Keratinocyte (primary cell): ENCODE data around the gene CACNA2D2. TPM values are rescaled to one million over a fixed set of nuclear protein-coding genes. Genes with fewer than 3 reads are reported as not detected.

ENCODE experiments used
- DNase-seq: peaks from one replicate; pipeline ENCODE4 v3.0.0-alpha.2; 2011; ENCODE audit warnings: low read depth, missing footprints, low spot score
- FAIRE-seq: peaks from 2 replicates; lab custom pipeline; 2011; peaks lifted over from hg19 to GRCh38; lab: Jason Lieb, UNC
- H2AFZ ChIP-seq: 2 replicates; pipeline ENCODE4 v1.6.0; 2012; ENCODE audit warnings: low read length, control low read depth, inconsistent platforms; ENCODE audit not compliant: control insufficient read depth
- H3K27ac ChIP-seq: 2 replicates; pipeline ENCODE4 v1.5.1; 2011; ENCODE audit warnings: low read length; ENCODE audit not compliant: control insufficient read depth, insufficient read depth
- H3K27me3 ChIP-seq: 3 replicates; pipeline ENCODE4 v1.6.0; 2011; ENCODE audit warnings: low read length; ENCODE audit not compliant: control insufficient read depth, insufficient read depth; ENCODE audit errors: extremely low read depth
- H3K36me3 ChIP-seq, 2 experiments: 2 replicates in 1 of 2; 3 replicates in 1 of 2; pipeline ENCODE4 v1.5.1; 2011; ENCODE audit warnings: low read length in 2 of 2, mild to moderate bottlenecking in 1 of 2; ENCODE audit not compliant: control insufficient read depth in 2 of 2, insufficient read depth in 2 of 2; ENCODE audit errors: extremely low read depth in 1 of 2
- H3K4me1 ChIP-seq: 3 replicates; pipeline ENCODE4 v1.5.1; 2011; ENCODE audit warnings: low read length; ENCODE audit not compliant: control insufficient read depth, insufficient read depth; ENCODE audit errors: extremely low read depth
- H3K4me2 ChIP-seq: 3 replicates; pipeline ENCODE4 v1.6.0; 2011; ENCODE audit warnings: low read depth, low read length; ENCODE audit not compliant: control insufficient read depth, insufficient read depth; ENCODE audit errors: extremely low read depth
- H3K4me3 ChIP-seq, 3 experiments: fragments of 200-600 bp in 1 of 3; sonication (generic) in 1 of 3; 2 replicates in 2 of 3; 3 replicates in 1 of 3; pipeline ENCODE4 v1.5.1; 2011 to 2016; ENCODE audit warnings: low read length in 3 of 3, mild to moderate bottlenecking in 3 of 3, control low read depth in 2 of 3, inconsistent platforms in 1 of 3, low read depth in 1 of 3, mixed read lengths in 1 of 3, mixed run types in 1 of 3, moderate library complexity in 1 of 3; ENCODE audit not compliant: control insufficient read depth in 2 of 3, insufficient read depth in 2 of 3; ENCODE audit errors: extremely low read depth in 1 of 3
- H3K79me2 ChIP-seq: 2 replicates; pipeline ENCODE4 v1.6.0; 2012; ENCODE audit warnings: low read length; ENCODE audit not compliant: control insufficient read depth, insufficient read depth
- H3K9ac ChIP-seq: 3 replicates; pipeline ENCODE4 v1.6.0; 2011; ENCODE audit warnings: low read length; ENCODE audit not compliant: control insufficient read depth, insufficient read depth; ENCODE audit errors: extremely low read depth
- H3K9me1 ChIP-seq: 3 replicates; pipeline ENCODE4 v1.6.0; 2011; ENCODE audit warnings: low read length; ENCODE audit not compliant: control insufficient read depth, insufficient read depth; ENCODE audit errors: extremely low read depth
- H3K9me3 ChIP-seq: 2 replicates; pipeline ENCODE4 v1.5.1; 2012; ENCODE audit warnings: low read depth, low read length; ENCODE audit not compliant: control insufficient read depth
- H4K20me1 ChIP-seq: 3 replicates; pipeline ENCODE4 v1.6.0; 2011; ENCODE audit warnings: low read length; ENCODE audit not compliant: control insufficient read depth, insufficient read depth; ENCODE audit errors: extremely low read depth
- EZH2 ChIP-seq: IDR thresholded peaks from one replicate; pipeline ENCODE4 v1.6.1; 2012; ENCODE audit warnings: inconsistent platforms, mild to moderate bottlenecking, low read length, moderate library complexity
- dilution Hi-C: fragments of 300-500 bp; cut with MboI; formaldehyde crosslinking; loops from one replicate; pipeline ENCODE4 v1.7.0; 2020; ENCODE audit warnings: low sequenced_read_pairs; ENCODE audit not compliant: extremely low pct_ligation_motif_present
- polyA plus RNA-seq, 5 experiments: library from polyadenylated mRNA; depleted of rRNA in 3 of 5; stranded (reverse) in 3 of 5; stranded (forward) in 1 of 5; unstranded in 1 of 5; fragments of >200 nt; gene quantifications; 1 replicate in 1 of 5; 2 replicates in 3 of 5; 3 replicates in 1 of 5; pipeline versions ENCODE4 v1.2.1 to v1.2.3, GENCODE V29; 2011 to 2012; ENCODE audit warnings: missing spikeins in 2 of 5, low read depth in 1 of 5, low replicate concordance in 1 of 5
- TF ChIP-seq, protein P1 (sequence below), 3 experiments: IDR thresholded peaks in 1 of 3; conservative IDR thresholded peaks in 1 of 3; optimal IDR thresholded peaks in 1 of 3; 2 replicates in 2 of 3; 3 replicates in 1 of 3; pipeline versions ENCODE3 to v1.5.1; 2011; ENCODE audit warnings: low read length in 3 of 3, mild to moderate bottlenecking in 3 of 3, moderate library complexity in 2 of 3, control low read depth in 1 of 3, inconsistent platforms in 1 of 3; ENCODE audit not compliant: insufficient read depth in 2 of 3; ENCODE audit errors: extremely low read depth in 1 of 3

CACNA2D2 gene
- polyA plus RNA-seq, 1 donor (not counting 4 experiments of a cell fraction or from before 2014, with no cell fraction given), result 0.04 TPM

- Histone ChIP-seq H2AFZ (no peak overlapping the region), H3K27me3 (peaks cover 24% of the 10 kb centered on the region), H3K36me3 (no peaks in the 10 kb centered on the region), H3K4me3 (no peak overlapping the region), H3K9ac (no peak overlapping the region), H3K4me1 (no peaks in the 10 kb centered on the region), H3K4me2 (no peak overlapping the region), H3K79me2 (no peaks in the 10 kb centered on the region), H3K9me1 (no peaks in the 10 kb centered on the region), H3K27ac (no peak overlapping the region), H4K20me1 (no peaks in the 10 kb centered on the region), H3K9me3 (no peaks in the 10 kb centered on the region)
- no peak for FAIRE-seq
- no peak for TF ChIP-seq EZH2
- TF ChIP-seq, protein P1, sequence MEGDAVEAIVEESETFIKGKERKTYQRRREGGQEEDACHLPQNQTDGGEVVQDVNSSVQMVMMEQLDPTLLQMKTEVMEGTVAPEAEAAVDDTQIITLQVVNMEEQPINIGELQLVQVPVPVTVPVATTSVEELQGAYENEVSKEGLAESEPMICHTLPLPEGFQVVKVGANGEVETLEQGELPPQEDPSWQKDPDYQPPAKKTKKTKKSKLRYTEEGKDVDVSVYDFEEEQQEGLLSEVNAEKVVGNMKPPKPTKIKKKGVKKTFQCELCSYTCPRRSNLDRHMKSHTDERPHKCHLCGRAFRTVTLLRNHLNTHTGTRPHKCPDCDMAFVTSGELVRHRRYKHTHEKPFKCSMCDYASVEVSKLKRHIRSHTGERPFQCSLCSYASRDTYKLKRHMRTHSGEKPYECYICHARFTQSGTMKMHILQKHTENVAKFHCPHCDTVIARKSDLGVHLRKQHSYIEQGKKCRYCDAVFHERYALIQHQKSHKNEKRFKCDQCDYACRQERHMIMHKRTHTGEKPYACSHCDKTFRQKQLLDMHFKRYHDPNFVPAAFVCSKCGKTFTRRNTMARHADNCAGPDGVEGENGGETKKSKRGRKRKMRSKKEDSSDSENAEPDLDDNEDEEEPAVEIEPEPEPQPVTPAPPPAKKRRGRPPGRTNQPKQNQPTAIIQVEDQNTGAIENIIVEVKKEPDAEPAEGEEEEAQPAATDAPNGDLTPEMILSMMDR (optimal IDR thresholded peaks at IDR 0.05 in 1 of 3, IDR thresholded peaks at IDR 0.05 in 1 of 3, conservative IDR thresholded peaks at IDR 0.05 in 1 of 3; ENCODE audit: extremely low read depth in 1 of 3, insufficient read depth in 2 of 3, low read length in 3 of 3), result no peak
- dilution Hi-C loops, result no loop called here
- no peak for DNase-seq
Measured at GRCh38 chr3:50509715-50510114, 6.3 kb upstream of the CACNA2D2 start.

GRCh38 chr3:50508821-50509220 lies 5.4 kb upstream of the CACNA2D2 start:
- no peaks in the 10 kb centered on the region for H3K36me3 ChIP-seq
- no peak overlapping the region for H2AFZ ChIP-seq
- no peak overlapping the region for H3K4me2 ChIP-seq
- no peaks in the 10 kb centered on the region for H3K79me2 ChIP-seq
- H3K9me1 ChIP-seq, result no peaks in the 10 kb centered on the region
- TF ChIP-seq, protein P1 (optimal IDR thresholded peaks at IDR 0.05 in 1 of 3, IDR thresholded peaks at IDR 0.05 in 1 of 3, conservative IDR thresholded peaks at IDR 0.05 in 1 of 3; ENCODE audit: extremely low read depth in 1 of 3, insufficient read depth in 2 of 3, low read length in 3 of 3), result no peak
- TF ChIP-seq EZH2, result no peak
- no peak for FAIRE-seq
- H3K27me3 ChIP-seq, result peaks cover 24% of the 10 kb centered on the region
- dilution Hi-C loops, result no loop called here
- H4K20me1 ChIP-seq, result no peaks in the 10 kb centered on the region
- H3K9ac ChIP-seq, result no peak overlapping the region
- H3K4me3 ChIP-seq, result no peak overlapping the region
- no peaks in the 10 kb centered on the region for H3K9me3 ChIP-seq
- H3K4me1 ChIP-seq, result no peaks in the 10 kb centered on the region
- no peak overlapping the region for H3K27ac ChIP-seq
- no peak for DNase-seq
